Mucosa of stomach (tissue), 1 donor: Measurements from ENCODE around the gene ADSL.
A peak's percentile ranks its signal among the peaks of the same experiment; 100 is the strongest.

Source experiments
- H3K27me3 ChIP-seq: one replicate; pipeline ENCODE4 v1.7.0; 2013; ENCODE audit warnings: mild to moderate bottlenecking, low read length; ENCODE audit not compliant: control insufficient read depth, insufficient read depth
- H3K36me3 ChIP-seq: one replicate; pipeline ENCODE4 v1.7.0; 2013; ENCODE audit warnings: low read length; ENCODE audit not compliant: control insufficient read depth, insufficient read depth
- H3K4me1 ChIP-seq: one replicate; pipeline ENCODE4 v1.7.0; 2013; ENCODE audit warnings: mild to moderate bottlenecking, low read length; ENCODE audit not compliant: control insufficient read depth, insufficient read depth
- H3K4me3 ChIP-seq: one replicate; pipeline ENCODE4 v1.7.0; 2013; ENCODE audit warnings: low read length
- H3K9ac ChIP-seq: one replicate; pipeline ENCODE4 v1.7.0; 2013; ENCODE audit warnings: mild to moderate bottlenecking, low read length, moderate library complexity
- H3K9me3 ChIP-seq: one replicate; pipeline ENCODE4 v1.7.0; 2013; ENCODE audit warnings: mild to moderate bottlenecking, low read length, moderate library complexity; ENCODE audit not compliant: control insufficient read depth
- donor health status: Pancreatic carcinoma.

Gene ADSL

GRCh38 chr22:40401532-40401931 lies 55.2 kb downstream of the ADSL start:
- no peak overlapping the region for H3K9ac ChIP-seq
- peaks cover 22% of the 10 kb centered on the region for H3K4me1 ChIP-seq
- no peak overlapping the region for H3K4me3 ChIP-seq
- peaks cover 17% of the 10 kb centered on the region for H3K36me3 ChIP-seq
- H3K27me3 ChIP-seq = no peaks in the 10 kb centered on the region
- no peaks in the 10 kb centered on the region for H3K9me3 ChIP-seq

DNA sequence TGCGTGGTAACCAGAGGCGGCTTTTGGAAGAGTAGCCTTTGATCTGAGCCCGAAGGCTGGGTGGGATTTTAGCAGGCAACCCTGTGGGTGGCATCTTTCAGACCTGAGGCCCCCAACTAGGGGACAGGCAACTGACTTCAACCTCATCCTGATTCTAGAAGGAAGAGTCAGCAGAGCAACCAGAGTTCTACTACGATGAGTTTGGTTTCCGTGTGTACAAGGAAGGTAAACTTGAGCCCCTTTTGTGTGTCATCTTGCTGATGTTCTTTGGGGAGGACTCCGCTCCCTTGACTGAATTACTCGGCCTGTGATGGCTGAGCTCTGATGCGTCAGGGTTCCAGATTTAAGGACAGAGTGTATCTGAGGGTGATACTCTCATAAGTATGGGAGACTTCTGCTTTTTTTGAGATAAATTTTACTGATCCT lies 55.7 kb downstream of the ADSL start:
- Histone ChIP-seq H3K36me3 (peaks cover 17% of the 10 kb centered on the region), H3K4me3 (no peak overlapping the region), H3K27me3 (no peaks in the 10 kb centered on the region), H3K9ac (no peak overlapping the region), H3K4me1 (peaks cover 18% of the 10 kb centered on the region), H3K9me3 (no peaks in the 10 kb centered on the region)

GRCh38 chr22:40403141-40403540 lies 56.8 kb downstream of the ADSL start:
- Histone ChIP-seq H3K36me3 (peaks cover 21% of the 10 kb centered on the region), H3K9ac (no peak overlapping the region), H3K4me3 (no peak overlapping the region), H3K27me3 (no peaks in the 10 kb centered on the region), H3K4me1 (peaks cover 12% of the 10 kb centered on the region), H3K9me3 (no peaks in the 10 kb centered on the region)

GRCh38 chr22:40403651-40404050 lies 57.4 kb downstream of the ADSL start:
- no peak overlapping the region for H3K9ac ChIP-seq
- H3K4me1 ChIP-seq = peaks cover 17% of the 10 kb centered on the region
- no peaks in the 10 kb centered on the region for H3K9me3 ChIP-seq
- H3K4me3 ChIP-seq = no peak overlapping the region
- H3K36me3 ChIP-seq = peaks cover 27% of the 10 kb centered on the region
- no peaks in the 10 kb centered on the region for H3K27me3 ChIP-seq

DNA sequence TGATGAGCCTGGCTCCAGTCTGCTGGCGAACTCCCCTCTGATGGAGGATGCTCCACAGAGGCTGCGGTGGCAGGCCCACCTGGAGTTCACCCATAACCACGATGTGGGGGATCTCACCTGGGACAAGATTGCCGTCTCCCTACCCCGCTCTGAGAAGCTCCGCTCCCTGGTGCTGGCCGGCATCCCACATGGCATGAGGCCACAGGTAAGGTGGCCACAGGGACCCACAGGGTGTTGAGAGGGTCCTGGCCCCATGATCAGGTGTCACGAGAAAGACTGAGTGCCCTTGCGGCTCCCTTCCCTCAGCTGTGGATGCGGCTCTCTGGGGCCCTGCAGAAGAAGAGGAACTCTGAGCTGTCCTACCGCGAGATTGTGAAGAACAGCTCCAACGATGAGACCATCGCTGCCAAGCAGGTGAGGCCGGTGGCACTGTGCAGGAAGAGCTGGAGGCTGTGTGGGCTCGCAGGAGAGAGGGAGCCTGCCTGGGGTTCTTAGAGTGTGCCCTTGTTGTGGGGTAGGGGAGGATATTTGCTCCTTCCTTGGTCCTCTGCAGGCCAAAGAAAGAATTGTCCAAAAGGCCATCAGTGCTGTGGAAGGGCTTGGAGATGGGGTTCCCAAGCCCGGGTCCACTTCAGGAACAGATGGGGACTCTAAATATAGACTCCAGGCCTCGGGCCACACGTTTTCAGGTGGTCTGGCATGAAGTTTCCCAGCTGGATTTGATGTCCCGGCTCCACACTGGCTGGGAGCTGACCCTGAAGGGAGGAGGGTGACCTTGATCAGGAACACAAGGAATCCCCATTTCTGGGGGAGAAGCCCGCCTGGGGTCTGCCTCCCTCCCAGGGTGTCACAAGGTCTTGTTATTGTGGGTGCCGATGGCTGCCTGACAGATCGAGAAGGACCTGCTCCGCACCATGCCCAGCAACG lies 58.2 kb downstream of the ADSL start:
- Histone ChIP-seq H3K9me3 (no peaks in the 10 kb centered on the region), H3K27me3 (no peaks in the 10 kb centered on the region), H3K4me1 (peaks cover 19% of the 10 kb centered on the region), H3K9ac (no peak overlapping the region), H3K36me3 (peaks cover 35% of the 10 kb centered on the region), H3K4me3 (no peak overlapping the region)

DNA sequence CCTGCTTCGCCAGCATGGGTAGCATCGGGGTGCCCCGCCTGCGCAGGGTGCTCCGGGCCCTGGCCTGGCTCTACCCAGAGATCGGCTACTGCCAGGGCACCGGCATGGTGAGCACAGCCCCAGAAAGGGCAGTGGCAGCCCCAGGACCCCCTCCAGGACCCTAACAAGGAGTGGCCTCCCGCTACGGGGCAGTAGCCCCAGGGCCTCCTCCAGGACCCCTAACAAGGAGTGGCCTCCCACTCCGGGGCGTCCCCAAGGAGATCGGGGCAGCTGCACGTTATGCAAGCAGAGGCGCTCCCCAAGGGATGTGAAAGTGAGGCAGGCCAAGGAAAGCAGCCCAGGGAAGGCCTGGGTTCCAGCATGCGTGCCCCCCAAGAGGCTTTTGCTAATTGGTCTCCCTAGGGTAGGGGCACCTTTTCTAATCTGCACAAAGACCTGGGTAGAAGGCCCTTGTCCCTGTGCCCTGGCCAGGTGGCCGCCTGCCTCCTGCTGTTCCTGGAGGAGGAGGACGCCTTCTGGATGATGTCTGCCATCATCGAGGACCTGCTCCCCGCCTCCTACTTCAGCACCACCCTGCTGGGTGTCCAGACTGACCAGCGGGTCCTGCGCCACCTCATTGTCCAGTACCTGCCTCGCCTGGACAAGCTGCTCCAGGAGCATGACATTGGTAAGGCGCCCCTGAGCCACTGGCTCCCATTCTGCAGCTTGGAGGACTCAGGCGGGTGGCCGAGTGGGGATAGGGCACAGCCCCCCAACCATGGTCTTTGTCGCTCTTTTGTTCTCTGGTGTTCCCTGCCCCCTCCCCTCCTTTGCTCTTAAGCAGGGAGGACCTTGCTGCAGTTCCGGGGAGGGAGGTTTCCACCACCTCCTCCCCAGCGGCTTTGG lies 59.1 kb downstream of the ADSL start:
- Histone ChIP-seq H3K9ac (no peak overlapping the region), H3K4me1 (peaks cover 24% of the 10 kb centered on the region), H3K27me3 (no peaks in the 10 kb centered on the region), H3K36me3 (peaks cover 42% of the 10 kb centered on the region), H3K9me3 (no peaks in the 10 kb centered on the region), H3K4me3 (no peak overlapping the region)

GRCh38 chr22:40406063-40406890 lies 60.0 kb downstream of the ADSL start:
- no peak overlapping the region for H3K4me3 ChIP-seq
- H3K27me3 ChIP-seq = no peaks in the 10 kb centered on the region
- H3K36me3 ChIP-seq = peaks cover 42% of the 10 kb centered on the region
- H3K9ac ChIP-seq = no peak overlapping the region
- no peaks in the 10 kb centered on the region for H3K9me3 ChIP-seq
- peaks cover 29% of the 10 kb centered on the region for H3K4me1 ChIP-seq

DNA sequence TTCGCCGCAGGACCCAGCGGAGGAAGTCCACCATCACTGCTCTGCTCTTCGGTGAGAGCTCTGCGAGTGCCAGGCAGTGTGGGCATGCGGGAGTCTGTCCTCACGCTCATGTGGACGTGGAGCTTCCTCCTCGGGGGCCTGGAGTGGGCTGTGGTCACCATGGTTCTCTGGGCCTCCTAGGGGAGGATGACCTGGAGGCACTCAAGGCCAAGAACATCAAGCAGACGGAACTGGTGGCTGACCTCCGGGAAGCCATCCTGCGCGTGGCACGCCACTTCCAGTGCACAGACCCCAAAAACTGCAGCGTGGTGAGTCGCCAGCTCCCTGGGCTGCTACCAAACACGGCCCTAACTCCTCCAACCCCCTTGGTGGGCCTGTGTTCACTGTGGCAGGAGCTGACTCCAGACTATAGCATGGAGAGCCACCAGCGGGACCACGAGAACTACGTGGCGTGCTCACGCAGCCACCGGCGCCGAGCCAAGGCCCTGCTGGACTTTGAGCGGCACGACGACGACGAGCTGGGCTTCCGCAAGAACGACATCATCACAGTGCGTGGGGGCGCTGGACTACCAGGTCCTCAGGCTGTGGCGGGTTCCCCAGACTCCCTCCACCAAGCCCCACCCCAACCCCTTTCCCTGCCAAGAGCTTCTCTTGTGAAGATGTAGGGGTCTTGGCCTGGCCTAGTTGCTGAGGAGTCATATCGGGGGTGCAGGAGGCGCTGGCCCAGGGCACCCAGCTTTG lies 60.9 kb downstream of the ADSL start:
- peaks cover 42% of the 10 kb centered on the region for H3K36me3 ChIP-seq
- H3K4me3 ChIP-seq = no peak overlapping the region
- H3K9me3 ChIP-seq = no peaks in the 10 kb centered on the region
- no peaks in the 10 kb centered on the region for H3K27me3 ChIP-seq
- H3K4me1 ChIP-seq = peaks cover 29% of the 10 kb centered on the region
- no peak overlapping the region for H3K9ac ChIP-seq

GRCh38 chr22:40407831-40408717 lies 61.8 kb downstream of the ADSL start:
- Histone ChIP-seq H3K36me3 (peaks cover 42% of the 10 kb centered on the region), H3K4me1 (peaks cover 29% of the 10 kb centered on the region), H3K4me3 (no peak overlapping the region), H3K27me3 (no peaks in the 10 kb centered on the region), H3K9ac (no peak overlapping the region), H3K9me3 (no peaks in the 10 kb centered on the region)

- Histone ChIP-seq H3K36me3 (peaks cover 42% of the 10 kb centered on the region), H3K9me3 (no peaks in the 10 kb centered on the region), H3K4me1 (peaks cover 29% of the 10 kb centered on the region), H3K9ac (peak overlapping the region; percentile 17), H3K4me3 (no peak overlapping the region), H3K27me3 (no peaks in the 10 kb centered on the region)
Measured at GRCh38 chr22:40408718-40409612, 62.7 kb downstream of the ADSL start.
